B cell (primary cell): Measurements from ENCODE around the gene SSX2IP. TPM values are rescaled to one million over a fixed set of nuclear protein-coding genes. Genes with fewer than 3 reads are reported as not detected.

ENCODE experiments used
- ATAC-seq: fragments of 200-7000 bp; cut with Tn5 transposase; one replicate; pipeline ENCODE4 v1.10.0; 2021; ENCODE audit warnings: low read depth, mild to moderate bottlenecking, moderate number of reproducible peaks, moderate library complexity
- CTCF ChIA-PET: fragments of 350-600 bp; sonication (Branson Sonifier 250); formaldehyde crosslinking; loops from one replicate; lab custom pipeline; 2021; ENCODE audit warnings: antibody characterized with exemption, inconsistent platforms; lab: Charles Lee
- POLR2A ChIA-PET: fragments of 350-600 bp; sonication (Branson Sonifier 250); formaldehyde crosslinking; loops from one replicate; lab custom pipeline; 2021; ENCODE audit warnings: antibody characterized with exemption; lab: Charles Lee
- DNase-seq: peaks from one replicate; pipeline ENCODE4 v3.0.0; 2013
- H2AFZ ChIP-seq: 2 replicates; pipeline ENCODE4 v1.6.1; 2012; ENCODE audit warnings: mild to moderate bottlenecking, low read depth, low read length; ENCODE audit not compliant: insufficient read depth, poor library complexity, severe bottlenecking
- H3K27ac ChIP-seq, 2 donors: 1 replicate in 1 of 2; 2 replicates in 1 of 2; pipeline ENCODE4 v1.5.1; 2012 to 2013; ENCODE audit warnings: low read length in 2 of 2, mild to moderate bottlenecking in 2 of 2, moderate library complexity in 1 of 2
- H3K27me3 ChIP-seq, 4 experiments: fragments of 200-600 bp in 1 of 4; sonication (generic) in 1 of 4; replicated peaks in 1 of 4; 1 replicate in 2 of 4; 2 replicates in 2 of 4; pipeline versions ENCODE4 v1.6.1 to v1.7.0; 2013 to 2016; ENCODE audit warnings: low read length in 3 of 4, mild to moderate bottlenecking in 2 of 4, mixed read lengths in 1 of 4, moderate library complexity in 1 of 4; ENCODE audit not compliant: insufficient read depth in 4 of 4, control insufficient read depth in 3 of 4; ENCODE audit errors: control extremely low read depth in 1 of 4
- H3K36me3 ChIP-seq, 2 experiments: replicated peaks in 1 of 2; 1 replicate in 1 of 2; 2 replicates in 1 of 2; pipeline versions ENCODE4 v1.6.1 to v1.7.1; 2013; ENCODE audit warnings: low read length in 1 of 2; ENCODE audit not compliant: insufficient read depth in 2 of 2, control insufficient read depth in 1 of 2; ENCODE audit errors: control extremely low read depth in 1 of 2, extremely low read depth in 1 of 2
- H3K4me1 ChIP-seq, 2 donors: fragments of 200-600 bp in 1 of 2; sonication (generic) in 1 of 2; 1 replicate in 1 of 2; 2 replicates in 1 of 2; pipeline versions ENCODE4 v1.5.1 to v1.6.1; 2013 to 2017; ENCODE audit warnings: low read length in 2 of 2; ENCODE audit not compliant: control insufficient read depth in 2 of 2, insufficient read depth in 2 of 2
- H3K4me2 ChIP-seq: replicated peaks from 2 replicates; pipeline ENCODE3; 2012; ENCODE audit warnings: mild to moderate bottlenecking, low read depth, low read length; ENCODE audit not compliant: poor library complexity, severe bottlenecking
- H3K4me3 ChIP-seq, 5 experiments: fragments of 200-600 bp in 1 of 5; sonication (generic) in 1 of 5; 1 replicate in 3 of 5; 2 replicates in 2 of 5; pipeline versions ENCODE4 v1.5.1 to v1.7.0; 2011 to 2016; ENCODE audit warnings: low read length in 4 of 5, mild to moderate bottlenecking in 4 of 5, low read depth in 2 of 5, control low read depth in 1 of 5, moderate library complexity in 1 of 5; ENCODE audit not compliant: insufficient read depth in 1 of 5; ENCODE audit errors: control extremely low read depth in 1 of 5, extremely low read depth in 1 of 5
- H3K79me2 ChIP-seq: fragments of 200-600 bp; sonication (generic); one replicate; pipeline ENCODE4 v1.6.0; 2016; ENCODE audit warnings: low read length; ENCODE audit not compliant: control insufficient read depth, insufficient read depth
- H3K9ac ChIP-seq: fragments of 200-600 bp; sonication (generic); 2 replicates; pipeline ENCODE4 v1.6.1; 2017; ENCODE audit warnings: mild to moderate bottlenecking, low read length, moderate library complexity
- H3K9me3 ChIP-seq, 3 donors: one replicate each; pipeline versions ENCODE4 v1.6.1 to v1.7.1; 2013; ENCODE audit warnings: low read length in 2 of 3; ENCODE audit not compliant: control insufficient read depth in 2 of 3, insufficient read depth in 1 of 3; ENCODE audit errors: control extremely low read depth in 1 of 3
- H4K20me1 ChIP-seq: 2 replicates; pipeline ENCODE4 v1.6.0; 2012; ENCODE audit warnings: mild to moderate bottlenecking, low read length; ENCODE audit not compliant: insufficient read depth, control insufficient read depth, poor library complexity, severe bottlenecking
- H3K27ac Mint-ChIP-seq: one replicate; pipeline ENCODE4 v1.8.0; 2021; ENCODE audit warnings: mixed read lengths
- H3K27me3 Mint-ChIP-seq: one replicate; pipeline ENCODE4 v1.8.0; 2021; ENCODE audit warnings: mixed read lengths
- H3K4me1 Mint-ChIP-seq: one replicate; pipeline ENCODE4 v1.8.0; 2021; ENCODE audit warnings: mixed read lengths
- H3K4me3 Mint-ChIP-seq: one replicate; pipeline ENCODE4 v1.8.0; 2021; ENCODE audit warnings: mixed read lengths
- H3K9me3 Mint-ChIP-seq: one replicate; pipeline ENCODE4 v1.8.0; 2022; ENCODE audit warnings: mixed read lengths; ENCODE audit not compliant: insufficient read depth
- EZH2 ChIP-seq: IDR thresholded peaks from 2 replicates; pipeline ENCODE4 v1.6.1; 2012; ENCODE audit warnings: borderline replicate concordance, low read depth, mild to moderate bottlenecking, moderate library complexity, low read length; ENCODE audit not compliant: insufficient read depth, poor library complexity, severe bottlenecking
- WGBS: methylation state at CpG from one replicate; pipeline ENCODE4 v1.1.5; 2013; ENCODE audit warnings: missing lambda C conversion rate; ENCODE audit not compliant: insufficient coverage; 5-methylcytosine and 5-hydroxymethylcytosine counted together
- intact Hi-C: fragments of 100-400 bp; cut with micrococcal nuclease; formaldehyde crosslinking; loops from one replicate; pipeline ENCODE4 v1.10.0; 2022
- polyA plus RNA-seq: library from polyadenylated mRNA; depleted of rRNA; stranded (reverse); fragments of >200 nt; gene quantifications from 2 replicates; pipeline ENCODE4 v1.2.3, GENCODE V29; 2012
- total RNA-seq, 2 donors: library from RNA; stranded (reverse); fragments of 120-200 nt in 1 of 2; gene quantifications; 1 replicate in 1 of 2; 2 replicates in 1 of 2; pipeline versions ENCODE4 v1.2.3 to v1.2.4, GENCODE V29; 2013 to 2022
- TF ChIP-seq, protein P1 (sequence below): fragments of 200-600 bp; IDR thresholded peaks from one replicate; pipeline ENCODE4 v1.8.0; 2022; ENCODE audit warnings: antibody characterized with exemption, mild to moderate bottlenecking

Gene SSX2IP
- total and polyA plus RNA-seq, 2 donors (not counting 1 experiment from before 2014, with no cell fraction given), result 0.95 to 10.3 TPM

DNA sequence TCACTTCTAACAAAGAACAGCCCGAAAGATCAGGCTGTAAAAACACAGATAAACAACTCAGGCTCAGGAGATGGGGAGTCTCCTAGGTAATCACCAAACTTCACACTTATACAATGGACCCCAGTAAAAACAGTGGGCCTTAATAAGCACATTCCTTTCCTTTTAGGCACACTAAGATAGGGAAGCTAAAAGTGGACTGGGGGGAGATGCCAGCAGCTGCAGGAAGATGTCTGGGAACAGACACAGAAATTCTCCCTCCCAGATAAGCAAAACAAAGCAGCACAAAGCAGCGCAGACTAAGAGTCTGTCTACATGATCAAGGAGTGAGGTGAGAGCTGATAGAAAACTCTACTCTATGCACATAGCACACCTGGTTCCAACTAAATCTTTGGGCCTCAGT lies 87.0 kb downstream of the SSX2IP start:
- Mint-ChIP-seq H3K27me3 (no peaks in the 10 kb centered on the region), H3K4me1 (peaks cover 12% of the 10 kb centered on the region), H3K4me3 (no peak overlapping the region), H3K9me3 (peaks cover 8% of the 10 kb centered on the region), H3K27ac (no peak overlapping the region)
- no peak overlapping the region for H3K4me3 ChIP-seq
- H3K9me3 ChIP-seq, result peaks cover 6 to 26% (median 25%) of the 10 kb centered on the region in 3 donors
- intact Hi-C loops, result no loop called here
- peaks cover 0 to 17% (median 0%) of the 10 kb centered on the region in 4 experiments for H3K27me3 ChIP-seq
- no peak overlapping the region for H3K27ac ChIP-seq
- ChIA-PET CTCF (interaction anchor here (1.4 kb wide), 1 partner anchor 17 kb away, joined by 6 read pairs; no protein-coding TSS in a partner anchor), POLR2A (no interaction called here)
- no peak for DNase-seq
- ATAC-seq, result no peak
- no peaks in the 10 kb centered on the region for H3K36me3 ChIP-seq
- no peak overlapping the region for H3K9ac ChIP-seq
- H2AFZ ChIP-seq, result no peak overlapping the region
- H3K79me2 ChIP-seq, result no peaks in the 10 kb centered on the region
- H3K4me1 ChIP-seq, result no peaks in the 10 kb centered on the region
- TF ChIP-seq, protein P1, sequence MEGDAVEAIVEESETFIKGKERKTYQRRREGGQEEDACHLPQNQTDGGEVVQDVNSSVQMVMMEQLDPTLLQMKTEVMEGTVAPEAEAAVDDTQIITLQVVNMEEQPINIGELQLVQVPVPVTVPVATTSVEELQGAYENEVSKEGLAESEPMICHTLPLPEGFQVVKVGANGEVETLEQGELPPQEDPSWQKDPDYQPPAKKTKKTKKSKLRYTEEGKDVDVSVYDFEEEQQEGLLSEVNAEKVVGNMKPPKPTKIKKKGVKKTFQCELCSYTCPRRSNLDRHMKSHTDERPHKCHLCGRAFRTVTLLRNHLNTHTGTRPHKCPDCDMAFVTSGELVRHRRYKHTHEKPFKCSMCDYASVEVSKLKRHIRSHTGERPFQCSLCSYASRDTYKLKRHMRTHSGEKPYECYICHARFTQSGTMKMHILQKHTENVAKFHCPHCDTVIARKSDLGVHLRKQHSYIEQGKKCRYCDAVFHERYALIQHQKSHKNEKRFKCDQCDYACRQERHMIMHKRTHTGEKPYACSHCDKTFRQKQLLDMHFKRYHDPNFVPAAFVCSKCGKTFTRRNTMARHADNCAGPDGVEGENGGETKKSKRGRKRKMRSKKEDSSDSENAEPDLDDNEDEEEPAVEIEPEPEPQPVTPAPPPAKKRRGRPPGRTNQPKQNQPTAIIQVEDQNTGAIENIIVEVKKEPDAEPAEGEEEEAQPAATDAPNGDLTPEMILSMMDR, result no peak
- TF ChIP-seq EZH2, result no peak
- H4K20me1 ChIP-seq, result no peaks in the 10 kb centered on the region
- no peak overlapping the region for H3K4me2 ChIP-seq
- no CpG with 5 or more reads among the region's 2 CpGs for WGBS

DNA sequence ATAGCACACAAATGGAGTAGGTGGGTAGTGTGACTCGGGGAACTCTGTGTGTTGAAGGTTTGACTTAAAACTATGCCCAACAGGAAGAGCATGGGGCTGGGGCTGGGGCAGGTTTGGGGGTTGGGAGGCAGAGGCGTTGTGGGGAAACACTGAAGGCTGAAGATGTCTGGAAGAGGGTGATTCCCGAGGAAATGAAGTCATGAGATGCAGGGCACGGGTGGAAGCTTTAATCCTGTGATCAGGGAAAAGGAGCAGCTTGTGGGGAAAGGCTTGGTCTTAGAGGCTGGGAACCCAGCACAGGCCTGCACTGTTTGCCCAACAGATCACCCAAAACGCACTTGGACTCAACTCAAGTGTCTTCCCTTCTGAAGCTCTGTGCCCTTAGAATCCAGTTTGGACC lies 89.5 kb downstream of the SSX2IP start:
- ChIA-PET CTCF (no interaction called here), POLR2A (no interaction called here)
- no peaks in the 10 kb centered on the region for H3K79me2 ChIP-seq
- TF ChIP-seq, protein P1, result no peak
- no peak for TF ChIP-seq EZH2
- H2AFZ ChIP-seq, result no peak overlapping the region
- no peaks in the 10 kb centered on the region for H3K4me1 ChIP-seq
- Mint-ChIP-seq H3K27me3 (no peaks in the 10 kb centered on the region), H3K4me3 (no peak overlapping the region), H3K27ac (no peak overlapping the region), H3K9me3 (peaks cover 5% of the 10 kb centered on the region), H3K4me1 (peaks cover 12% of the 10 kb centered on the region)
- DNase-seq (no peak), ATAC-seq (no peak)
- H3K4me3 ChIP-seq, result no peak overlapping the region
- intact Hi-C loops, result no loop called here
- H3K9ac ChIP-seq, result no peak overlapping the region
- H3K9me3 ChIP-seq, result peaks cover 2 to 18% (median 15%) of the 10 kb centered on the region in 3 donors
- H3K27ac ChIP-seq, result no peak overlapping the region
- no peak overlapping the region for H3K4me2 ChIP-seq
- peaks cover 0 to 4% (median 0%) of the 10 kb centered on the region in 4 experiments for H3K27me3 ChIP-seq
- WGBS, result 83% methylated on average over 5 of the region's 5 CpGs
- no peaks in the 10 kb centered on the region for H3K36me3 ChIP-seq
- no peaks in the 10 kb centered on the region for H4K20me1 ChIP-seq
